NCI-H2171 treated with DMSO at 0.1 percent for 48 hours (cell line): ENCODE results near the gene DYNLRB2.

Experiments
- DNase-seq: peaks from one replicate; lab custom pipeline; 2025; lab: John Stamatoyannopoulos, UW

Gene DYNLRB2

GRCh38 chr16:80599466-80599865, 58.7 kb downstream of the DYNLRB2 start:
- no peak for DNase-seq
